CD4-positive, CD25-positive, alpha-beta regulatory T cell (primary cell): ENCODE results near the gene ZNF234. TPM values are rescaled to one million over a fixed set of nuclear protein-coding genes. Genes with fewer than 3 reads are reported as not detected.
"Not testable (repeated sequence)": the region's sequence is repeated elsewhere in the genome, so short reads cannot be mapped to it uniquely, and the experiment has no call there.

Experiments used
- ATAC-seq, 2 donors: fragments of 150-1000 bp; cut with Tn5 transposase; one replicate each; pipeline ENCODE4 v1.10.0; 2021; ENCODE audit warnings: low read depth in 2 of 2, moderate number of reproducible peaks in 2 of 2, moderate library complexity in 1 of 2
- DNase-seq, 3 donors: peaks; one replicate each; pipeline versions ENCODE4 v3.0.0 to v3.0.0-alpha.2; 2012 to 2022; ENCODE audit warnings: mixed read lengths in 1 of 3
- H3K27ac ChIP-seq: one replicate; pipeline ENCODE4 v1.7.0; 2013; ENCODE audit warnings: mild to moderate bottlenecking, low read length; ENCODE audit not compliant: insufficient read depth, poor library complexity, severe bottlenecking
- H3K27me3 ChIP-seq: one replicate; pipeline ENCODE4 v1.7.0; 2013; ENCODE audit warnings: low read length; ENCODE audit not compliant: control insufficient read depth, insufficient read depth
- H3K36me3 ChIP-seq: one replicate; pipeline ENCODE4 v1.7.0; 2013; ENCODE audit warnings: mild to moderate bottlenecking, low read length, moderate library complexity; ENCODE audit not compliant: control insufficient read depth, insufficient read depth
- H3K4me1 ChIP-seq: 2 replicates; pipeline ENCODE4 v1.7.0; 2013; ENCODE audit warnings: mild to moderate bottlenecking, low read length; ENCODE audit not compliant: insufficient read depth, control insufficient read depth, poor library complexity, severe bottlenecking
- H3K4me3 ChIP-seq: one replicate; pipeline ENCODE4 v1.7.0; 2013; ENCODE audit warnings: low read depth, mild to moderate bottlenecking, low read length, moderate library complexity
- H3K9me3 ChIP-seq, 2 experiments: 1 replicate in 1 of 2; 2 replicates in 1 of 2; pipeline ENCODE4 v1.7.0; 2013; ENCODE audit warnings: low read length in 2 of 2, mild to moderate bottlenecking in 1 of 2, moderate library complexity in 1 of 2; ENCODE audit not compliant: control insufficient read depth in 2 of 2
- H3K27ac Mint-ChIP-seq, 3 donors: one replicate each; pipeline ENCODE4 v1.8.0; 2020 to 2022; ENCODE audit warnings: mild to moderate bottlenecking in 3 of 3, mixed read lengths in 3 of 3, moderate library complexity in 2 of 3
- H3K27me3 Mint-ChIP-seq: one replicate; pipeline ENCODE4 v1.8.0; 2022; ENCODE audit warnings: mild to moderate bottlenecking, mixed read lengths
- H3K36me3 Mint-ChIP-seq: one replicate; pipeline ENCODE4 v1.8.0; 2020; ENCODE audit warnings: mixed read lengths
- H3K4me1 Mint-ChIP-seq, 4 donors: one replicate each; pipeline ENCODE4 v1.8.0; 2020 to 2022; ENCODE audit warnings: mixed read lengths in 4 of 4, mild to moderate bottlenecking in 1 of 4
- H3K4me3 Mint-ChIP-seq, 4 donors: one replicate each; pipeline ENCODE4 v1.8.0; 2020 to 2022; ENCODE audit warnings: mild to moderate bottlenecking in 4 of 4, mixed read lengths in 4 of 4, moderate library complexity in 3 of 4
- H3K9me3 Mint-ChIP-seq, 7 donors: one replicate each; pipeline ENCODE4 v1.8.0; 2020 to 2022; ENCODE audit warnings: mixed read lengths in 7 of 7, mild to moderate bottlenecking in 3 of 7, moderate library complexity in 2 of 7
- polyA plus RNA-seq, 4 donors: library from polyadenylated mRNA; unstranded; fragments of 300-500 nt; fragmentation: Illumina TruSeq; gene quantifications; one replicate each; pipeline ENCODE4 v1.2.3, GENCODE V29; 2021
- total RNA-seq: library from RNA; stranded (reverse); gene quantifications from one replicate; pipeline ENCODE4 v1.2.3, GENCODE V29; 2022

Gene ZNF234
- total and polyA plus RNA-seq, 5 donors from 2014 or later = 2.9 to 9.3 (median 5.6) TPM

- H3K4me3 Mint-ChIP-seq = no peak overlapping the region
- H3K36me3 ChIP-seq = peaks cover 60% of the 10 kb centered on the region
- no peak overlapping the region for H3K27ac ChIP-seq
- peaks cover 55% of the 10 kb centered on the region for H3K36me3 Mint-ChIP-seq
- H3K27ac Mint-ChIP-seq = no peak overlapping the region
- DNase-seq (no peak), ATAC-seq (no peak)
- H3K27me3 ChIP-seq = no peaks in the 10 kb centered on the region
- no peaks in the 10 kb centered on the region for H3K4me1 ChIP-seq
- peaks cover 6 to 70% (median 34%) of the 10 kb centered on the region in 7 donors for H3K9me3 Mint-ChIP-seq
- no peaks in the 10 kb centered on the region for H3K4me1 Mint-ChIP-seq
- peaks cover 65 to 82% of the 10 kb centered on the region in 2 experiments for H3K9me3 ChIP-seq
- H3K4me3 ChIP-seq = no peak overlapping the region
- no peaks in the 10 kb centered on the region for H3K27me3 Mint-ChIP-seq
Observed at GRCh38 chr19:44156475-44156874, 15.1 kb downstream of the ZNF234 start.

GRCh38 chr19:44163789-44164188 is 22.4 kb downstream of the ZNF234 start:
- H3K9me3 Mint-ChIP-seq = peaks cover 5 to 57% (median 33%) of the 10 kb centered on the region in 7 donors

GRCh38 chr19:44164327-44164672 is 22.9 kb downstream of the ZNF234 start:
- Histone ChIP-seq H3K4me3 (peak overlapping the region; percentile 95), H3K27ac (peak overlapping the region; percentile 71), H3K9me3 (peaks cover 33 to 54% of the 10 kb centered on the region in 2 experiments), H3K27me3 (no peaks in the 10 kb centered on the region), H3K4me1 (peaks cover 10% of the 10 kb centered on the region), H3K36me3 (peaks cover 28% of the 10 kb centered on the region)
- no peak for ATAC-seq
- Mint-ChIP-seq H3K27ac (peak overlapping the region in 2 of 3 donors; percentile 98), H3K36me3 (peaks cover 30% of the 10 kb centered on the region), H3K9me3 (peaks cover 5 to 57% (median 34%) of the 10 kb centered on the region in 7 donors), H3K4me1 (peaks cover 15 to 39% (median 25%) of the 10 kb centered on the region in 4 donors), H3K4me3 (peak overlapping the region; percentile 96 to 98 (median 97)), H3K27me3 (no peaks in the 10 kb centered on the region)
- DNase-seq = no peak

More at GRCh38 chr19:44163789-44164188, 22.4 kb downstream of the ZNF234 start:
- Histone ChIP-seq H3K27me3 (no peaks in the 10 kb centered on the region), H3K9me3 (peaks cover 35 to 54% of the 10 kb centered on the region in 2 experiments), H3K4me3 (no peak overlapping the region), H3K27ac (no peak overlapping the region), H3K36me3 (peaks cover 23% of the 10 kb centered on the region), H3K4me1 (peaks cover 10% of the 10 kb centered on the region)
- Mint-ChIP-seq H3K27me3 (no peaks in the 10 kb centered on the region), H3K27ac (peak overlapping the region in 1 of 3 donors; percentile 33), H3K36me3 (peaks cover 26% of the 10 kb centered on the region), H3K4me1 (peaks cover 15 to 39% (median 25%) of the 10 kb centered on the region in 4 donors), H3K4me3 (peak overlapping the region in 2 of 4 donors; percentile 96 to 98)
- no peak for DNase-seq
- no peak for ATAC-seq

- Mint-ChIP-seq H3K4me1 (peaks cover 15 to 39% (median 25%) of the 10 kb centered on the region in 4 donors), H3K4me3 (peak within 1 kb of the TSS; percentile 96 to 98 (median 97)), H3K36me3 (peaks cover 36% of the 10 kb centered on the region), H3K9me3 (peaks cover 5 to 60% (median 40%) of the 10 kb centered on the region in 7 donors), H3K27me3 (no peaks in the 10 kb centered on the region), H3K27ac (peak within 1 kb of the TSS; percentile 98)
- H3K4me3 ChIP-seq = peak within 1 kb of the TSS; percentile 95
- peak; percentile 97 to 98 for ATAC-seq
- H3K9me3 ChIP-seq = peaks cover 38 to 55% of the 10 kb centered on the region in 2 experiments
- H3K4me1 ChIP-seq = peaks cover 10% of the 10 kb centered on the region
- H3K36me3 ChIP-seq = peaks cover 34% of the 10 kb centered on the region
- peak; percentile 71 to 96 (median 74) for DNase-seq
- no peaks in the 10 kb centered on the region for H3K27me3 ChIP-seq
- H3K27ac ChIP-seq = peak within 1 kb of the TSS; percentile 71
Observed at GRCh38 chr19:44164673-44165512, 23.5 kb downstream of the ZNF234 start, which contains the start of gene ZNF226. TSS of gene ZNF226 (plus strand) at chr19:44165100. CDS start at chr19:44170081, 4,981 bp downstream.

GRCh38 chr19:44170660-44171059 is 29.3 kb downstream of the ZNF234 start:
- Mint-ChIP-seq H3K4me1 (peaks cover 7 to 24% (median 14%) of the 10 kb centered on the region in 4 donors), H3K36me3 (peaks cover 84% of the 10 kb centered on the region), H3K9me3 (peaks cover 4 to 76% (median 49%) of the 10 kb centered on the region in 7 donors)
- H3K27me3 Mint-ChIP-seq, H3K27me3 ChIP-seq, H3K27ac Mint-ChIP-seq, H3K4me3 Mint-ChIP-seq, H3K27ac ChIP-seq, DNase-seq, H3K4me3 ChIP-seq, ATAC-seq, H3K4me1 ChIP-seq: not testable (repeated sequence)
- Histone ChIP-seq H3K36me3 (peaks cover 91% of the 10 kb centered on the region), H3K9me3 (peaks cover 69 to 80% of the 10 kb centered on the region in 2 experiments)

- H3K4me3 ChIP-seq = no peak overlapping the region
- H3K4me1 ChIP-seq = no peaks in the 10 kb centered on the region
- DNase-seq (no peak), ATAC-seq (no peak)
- H3K9me3 ChIP-seq = peaks cover 94 to 98% of the 10 kb centered on the region in 2 experiments
- Mint-ChIP-seq H3K36me3 (peaks cover 60% of the 10 kb centered on the region), H3K27ac (no peak overlapping the region), H3K27me3 (no peaks in the 10 kb centered on the region), H3K4me1 (no peaks in the 10 kb centered on the region), H3K9me3 (peaks cover 2 to 90% (median 50%) of the 10 kb centered on the region in 7 donors), H3K4me3 (no peak overlapping the region)
- peaks cover 53% of the 10 kb centered on the region for H3K36me3 ChIP-seq
- no peak overlapping the region for H3K27ac ChIP-seq
- no peaks in the 10 kb centered on the region for H3K27me3 ChIP-seq
Observed at GRCh38 chr19:44176590-44176989, 35.2 kb downstream of the ZNF234 start.

GRCh38 chr19:44180968-44181367 is 39.6 kb downstream of the ZNF234 start:
- H3K4me3 ChIP-seq = no peak overlapping the region
- H3K4me3 Mint-ChIP-seq = no peak overlapping the region
- peaks cover 9% of the 10 kb centered on the region for H3K36me3 ChIP-seq
- peaks cover 76 to 97% of the 10 kb centered on the region in 2 experiments for H3K9me3 ChIP-seq
- no peak for ATAC-seq
- peaks cover 20% of the 10 kb centered on the region for H3K36me3 Mint-ChIP-seq
- no peak overlapping the region for H3K27ac ChIP-seq
- H3K27me3 ChIP-seq = no peaks in the 10 kb centered on the region
- H3K9me3 Mint-ChIP-seq = peaks cover 0 to 81% (median 38%) of the 10 kb centered on the region in 7 donors
- no peak overlapping the region for H3K27ac Mint-ChIP-seq
- H3K4me1 ChIP-seq = no peaks in the 10 kb centered on the region
- no peaks in the 10 kb centered on the region for H3K4me1 Mint-ChIP-seq
- H3K27me3 Mint-ChIP-seq = no peaks in the 10 kb centered on the region
- no peak for DNase-seq
